OCI-LY1 (cell line): ENCODE measurements around the gene PARD6B.

Experiments used
- EZH2 ChIP-seq: fragments of 200-600 bp; sonication (generic), shearing (Covaris generic); IDR thresholded peaks from 2 replicates; pipeline ENCODE4 v1.8.0; 2017; ENCODE audit warnings: borderline replicate concordance, mixed run types, mild to moderate bottlenecking, antibody characterized with exemption, low read length, moderate library complexity, mixed read lengths
- TF ChIP-seq, protein P1 (sequence below): fragments of 200-600 bp; sonication (generic), shearing (Covaris generic); IDR thresholded peaks from 2 replicates; pipeline ENCODE4 v1.5.1; 2017; ENCODE audit warnings: mild to moderate bottlenecking, antibody characterized with exemption, low read length, moderate library complexity, mixed read lengths

DNA sequence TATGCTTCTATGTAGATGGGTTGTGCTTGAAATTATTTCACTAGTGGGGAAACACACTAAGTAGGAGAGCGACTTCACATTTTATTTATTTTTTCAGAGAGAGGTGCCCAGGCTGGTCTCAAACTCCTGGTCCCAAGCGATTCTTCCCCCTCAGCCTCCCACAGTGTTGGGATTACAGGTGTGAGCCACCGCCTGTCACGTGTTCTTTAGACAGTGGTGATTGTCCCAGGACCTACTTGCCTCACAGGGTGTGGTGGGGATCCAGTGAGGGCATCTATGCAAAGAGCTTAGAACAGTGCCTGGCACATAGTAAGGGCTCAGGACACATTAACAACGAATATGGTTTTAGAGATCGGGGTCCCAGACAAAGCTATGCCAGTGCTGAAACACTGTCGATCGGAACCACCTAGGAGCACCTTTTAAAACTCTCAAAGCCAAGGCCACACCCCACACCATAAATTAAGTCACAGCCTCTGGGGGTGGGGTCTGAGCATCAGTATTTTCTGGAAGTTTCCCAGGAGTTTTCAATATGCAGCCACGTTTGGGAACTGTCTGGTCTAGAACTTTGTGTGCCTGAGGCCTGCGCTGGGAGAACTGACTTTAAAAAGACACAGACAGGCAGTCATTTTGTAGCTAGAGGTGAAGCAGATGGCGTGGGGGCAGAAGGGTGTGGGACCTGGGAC is 58.7 kb downstream of the PARD6B start:
- TF ChIP-seq, protein P1, sequence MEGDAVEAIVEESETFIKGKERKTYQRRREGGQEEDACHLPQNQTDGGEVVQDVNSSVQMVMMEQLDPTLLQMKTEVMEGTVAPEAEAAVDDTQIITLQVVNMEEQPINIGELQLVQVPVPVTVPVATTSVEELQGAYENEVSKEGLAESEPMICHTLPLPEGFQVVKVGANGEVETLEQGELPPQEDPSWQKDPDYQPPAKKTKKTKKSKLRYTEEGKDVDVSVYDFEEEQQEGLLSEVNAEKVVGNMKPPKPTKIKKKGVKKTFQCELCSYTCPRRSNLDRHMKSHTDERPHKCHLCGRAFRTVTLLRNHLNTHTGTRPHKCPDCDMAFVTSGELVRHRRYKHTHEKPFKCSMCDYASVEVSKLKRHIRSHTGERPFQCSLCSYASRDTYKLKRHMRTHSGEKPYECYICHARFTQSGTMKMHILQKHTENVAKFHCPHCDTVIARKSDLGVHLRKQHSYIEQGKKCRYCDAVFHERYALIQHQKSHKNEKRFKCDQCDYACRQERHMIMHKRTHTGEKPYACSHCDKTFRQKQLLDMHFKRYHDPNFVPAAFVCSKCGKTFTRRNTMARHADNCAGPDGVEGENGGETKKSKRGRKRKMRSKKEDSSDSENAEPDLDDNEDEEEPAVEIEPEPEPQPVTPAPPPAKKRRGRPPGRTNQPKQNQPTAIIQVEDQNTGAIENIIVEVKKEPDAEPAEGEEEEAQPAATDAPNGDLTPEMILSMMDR: no peak
- no peak for TF ChIP-seq EZH2
